ENCODE data around the gene LYPD6. TPM values are rescaled to one million over a fixed set of nuclear protein-coding genes. Genes with fewer than 3 reads are reported as not detected.

LYPD6 gene
- total RNA-seq, 4 donors from 2014 or later: 0.46 TPM; not detected in 3

GRCh38 chr2:149394864-149395263 lies 64.5 kb downstream of the LYPD6 start:
- TF ChIP-seq, protein P1, sequence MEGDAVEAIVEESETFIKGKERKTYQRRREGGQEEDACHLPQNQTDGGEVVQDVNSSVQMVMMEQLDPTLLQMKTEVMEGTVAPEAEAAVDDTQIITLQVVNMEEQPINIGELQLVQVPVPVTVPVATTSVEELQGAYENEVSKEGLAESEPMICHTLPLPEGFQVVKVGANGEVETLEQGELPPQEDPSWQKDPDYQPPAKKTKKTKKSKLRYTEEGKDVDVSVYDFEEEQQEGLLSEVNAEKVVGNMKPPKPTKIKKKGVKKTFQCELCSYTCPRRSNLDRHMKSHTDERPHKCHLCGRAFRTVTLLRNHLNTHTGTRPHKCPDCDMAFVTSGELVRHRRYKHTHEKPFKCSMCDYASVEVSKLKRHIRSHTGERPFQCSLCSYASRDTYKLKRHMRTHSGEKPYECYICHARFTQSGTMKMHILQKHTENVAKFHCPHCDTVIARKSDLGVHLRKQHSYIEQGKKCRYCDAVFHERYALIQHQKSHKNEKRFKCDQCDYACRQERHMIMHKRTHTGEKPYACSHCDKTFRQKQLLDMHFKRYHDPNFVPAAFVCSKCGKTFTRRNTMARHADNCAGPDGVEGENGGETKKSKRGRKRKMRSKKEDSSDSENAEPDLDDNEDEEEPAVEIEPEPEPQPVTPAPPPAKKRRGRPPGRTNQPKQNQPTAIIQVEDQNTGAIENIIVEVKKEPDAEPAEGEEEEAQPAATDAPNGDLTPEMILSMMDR (IDR thresholded peaks at IDR 0.05 in 4 of 5, conservative IDR thresholded peaks at IDR 0.05 in 1 of 5): no peak
- no peak for TF ChIP-seq POLR2A (IDR thresholded peaks at IDR 0.05)
- DNase-seq: no peak
- intact Hi-C loops (cut with DNase I; ENCODE audit: low total_unique reads) (no loop called here), in situ Hi-C loops (cut with MboI; ENCODE audit: low sequenced_read_pairs in 4 of 4) (no loop called here)
- H3K9me3 ChIP-seq: no peaks in the 10 kb centered on the region
- ATAC-seq: no peak
- no peak overlapping the region for H3K27ac ChIP-seq
- H3K36me3 ChIP-seq: no peaks in the 10 kb centered on the region
- H3K4me3 ChIP-seq: no peak overlapping the region
- H3K27me3 ChIP-seq: no peaks in the 10 kb centered on the region
- no peaks in the 10 kb centered on the region for H3K4me1 ChIP-seq

DNA sequence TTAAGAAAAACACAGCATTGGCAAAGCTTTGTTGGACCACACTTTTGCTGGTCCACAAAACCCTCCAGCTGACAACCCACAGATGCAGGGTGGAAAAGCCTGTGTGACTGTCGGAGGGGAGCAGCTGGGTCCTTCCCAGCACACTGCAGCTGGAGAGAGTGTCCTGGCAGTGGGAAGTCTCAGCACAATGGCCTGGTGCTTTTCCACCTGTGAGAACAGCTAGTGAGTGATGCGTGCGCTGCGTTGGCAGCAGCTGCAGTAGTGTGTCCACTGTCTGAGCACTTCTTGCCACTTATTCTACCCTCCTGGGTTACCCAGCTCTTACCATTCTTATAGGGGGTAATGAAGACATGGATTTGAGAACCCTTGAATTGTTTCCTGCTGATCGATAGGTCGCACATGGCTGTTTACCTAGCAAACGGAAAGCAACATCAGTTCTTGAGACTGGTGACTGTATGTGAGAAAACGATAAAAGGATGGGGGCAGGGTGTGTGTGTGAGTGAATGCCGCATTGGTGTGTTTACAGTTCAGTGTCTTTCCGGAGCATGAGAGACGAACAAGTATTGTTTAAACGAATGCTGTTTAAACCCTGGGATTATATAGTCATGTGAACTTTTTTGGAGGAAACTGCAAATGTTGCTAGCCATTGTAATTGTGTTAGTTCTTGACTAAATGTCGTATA lies 69.7 kb downstream of the LYPD6 start:
- Histone ChIP-seq H3K4me1 (no peaks in the 10 kb centered on the region), H3K27me3 (no peaks in the 10 kb centered on the region), H3K9me3 (no peaks in the 10 kb centered on the region), H3K36me3 (no peaks in the 10 kb centered on the region), H3K27ac (no peak overlapping the region), H3K4me3 (no peak overlapping the region)
- no peak for TF ChIP-seq POLR2A (IDR thresholded peaks at IDR 0.05)
- TF ChIP-seq, protein P1 (IDR thresholded peaks at IDR 0.05 in 4 of 5, conservative IDR thresholded peaks at IDR 0.05 in 1 of 5): no peak
- ATAC-seq: no peak
- DNase-seq: no peak
- in situ Hi-C loops (cut with MboI; ENCODE audit: low sequenced_read_pairs in 4 of 4): no loop called here
- intact Hi-C loops (cut with DNase I; ENCODE audit: low total_unique reads): no loop called here

DNA sequence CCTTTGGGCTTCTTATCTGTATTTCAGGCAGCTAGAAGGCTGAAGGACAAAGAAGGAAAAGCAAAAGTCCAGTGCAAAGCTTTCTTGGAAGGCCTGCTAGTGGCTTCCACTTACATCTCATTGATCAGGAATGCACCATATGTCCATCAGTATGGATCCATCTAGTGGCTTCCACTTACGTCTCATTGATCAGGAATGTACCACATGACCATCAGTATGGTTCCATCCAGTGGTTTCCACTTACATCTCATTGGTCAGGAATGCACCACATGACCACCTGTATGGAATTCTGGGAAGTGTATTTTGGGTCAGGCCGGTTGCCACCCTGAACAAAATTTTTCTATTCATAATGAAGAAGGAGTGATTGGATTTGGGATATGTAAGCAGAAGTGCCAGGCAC lies 70.6 kb downstream of the LYPD6 start:
- H3K27ac ChIP-seq: no peak overlapping the region
- DNase-seq (no peak), ATAC-seq (no peak)
- H3K27me3 ChIP-seq: no peaks in the 10 kb centered on the region
- TF ChIP-seq, protein P1 (IDR thresholded peaks at IDR 0.05 in 4 of 5, conservative IDR thresholded peaks at IDR 0.05 in 1 of 5): no peak
- no peak for TF ChIP-seq POLR2A (IDR thresholded peaks at IDR 0.05)
- H3K4me1 ChIP-seq: no peaks in the 10 kb centered on the region
- H3K36me3 ChIP-seq: no peaks in the 10 kb centered on the region
- in situ Hi-C loops (cut with MboI; ENCODE audit: low sequenced_read_pairs in 4 of 4): no loop called here
- intact Hi-C loops (cut with DNase I; ENCODE audit: low total_unique reads): no loop called here
- no peaks in the 10 kb centered on the region for H3K9me3 ChIP-seq
- no peak overlapping the region for H3K4me3 ChIP-seq

DNA sequence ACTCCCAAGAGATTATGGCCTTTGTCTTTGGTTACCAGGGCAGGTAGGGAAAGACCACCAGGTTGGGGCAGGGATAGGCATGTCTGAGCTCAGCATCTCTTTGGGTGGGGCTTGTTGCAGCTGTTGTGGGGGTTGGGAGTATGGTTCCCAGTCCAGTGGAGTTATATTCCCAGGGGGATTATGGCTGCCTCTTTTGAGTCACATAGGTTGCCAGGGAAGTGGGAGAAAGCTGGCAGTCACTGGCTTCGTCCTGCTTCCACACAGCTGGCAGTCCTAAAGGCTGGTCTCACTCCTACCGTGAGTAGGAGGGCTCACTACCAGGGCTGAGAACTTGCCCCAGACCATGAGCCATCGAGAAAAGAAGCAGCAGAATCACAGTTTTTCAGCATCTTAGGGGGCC lies 79.1 kb downstream of the LYPD6 start:
- Histone ChIP-seq H3K27ac (no peak overlapping the region), H3K36me3 (no peaks in the 10 kb centered on the region), H3K9me3 (no peaks in the 10 kb centered on the region), H3K4me1 (no peaks in the 10 kb centered on the region), H3K4me3 (no peak overlapping the region), H3K27me3 (no peaks in the 10 kb centered on the region)
- intact Hi-C loops (cut with DNase I; ENCODE audit: low total_unique reads): no loop called here
- no peak for TF ChIP-seq POLR2A (IDR thresholded peaks at IDR 0.05)
- TF ChIP-seq, protein P1 (IDR thresholded peaks at IDR 0.05 in 4 of 5, conservative IDR thresholded peaks at IDR 0.05 in 1 of 5): no peak
- ATAC-seq (no peak), DNase-seq (no peak)
- in situ Hi-C loops (cut with MboI; ENCODE audit: low sequenced_read_pairs in 4 of 4): no loop called here
